GM12873 (cell line): ENCODE results near the gene NEDD4L.

ENCODE experiments used
- TF ChIP-seq, protein P1 (sequence below): IDR thresholded peaks from 2 replicates; pipeline ENCODE4 v1.5.1; 2012; ENCODE audit warnings: low read depth, mild to moderate bottlenecking, moderate library complexity, low read length, control low read depth; ENCODE audit not compliant: insufficient read depth; ENCODE audit errors: missing control alignments

NEDD4L gene

DNA sequence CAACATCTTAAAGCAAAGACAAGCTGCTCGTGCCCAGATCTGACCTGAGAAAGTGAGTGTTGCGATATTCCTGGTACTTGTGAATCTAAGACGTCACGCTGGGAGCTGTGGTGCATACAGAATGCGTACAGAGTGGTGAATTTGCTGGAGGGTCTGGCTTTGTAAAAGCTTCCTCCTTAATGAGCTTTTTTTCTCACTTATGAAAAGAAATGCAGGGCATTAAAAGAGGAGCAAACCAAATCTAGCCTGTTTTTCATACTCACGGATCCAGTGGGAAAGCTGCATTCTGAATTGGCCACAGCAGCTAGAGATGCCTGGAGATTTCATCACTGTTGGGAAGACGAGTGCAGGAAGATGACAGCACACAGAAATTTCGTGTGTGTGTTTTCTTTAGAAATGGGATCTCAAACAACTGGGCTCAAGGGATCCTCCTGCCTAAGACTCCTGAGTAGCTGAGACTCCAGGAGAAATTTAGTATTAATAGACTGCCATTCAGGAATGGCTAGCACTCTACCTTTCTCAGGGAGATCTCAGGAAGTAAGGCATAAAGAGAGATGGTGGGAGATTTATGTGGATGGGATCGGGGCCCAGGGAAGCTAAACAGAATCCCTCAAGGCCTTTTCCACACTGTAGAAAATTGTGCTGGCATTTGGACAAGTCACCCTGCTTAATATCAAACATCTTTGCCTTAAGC lies 403.5 kb downstream of the NEDD4L start:
- TF ChIP-seq, protein P1, sequence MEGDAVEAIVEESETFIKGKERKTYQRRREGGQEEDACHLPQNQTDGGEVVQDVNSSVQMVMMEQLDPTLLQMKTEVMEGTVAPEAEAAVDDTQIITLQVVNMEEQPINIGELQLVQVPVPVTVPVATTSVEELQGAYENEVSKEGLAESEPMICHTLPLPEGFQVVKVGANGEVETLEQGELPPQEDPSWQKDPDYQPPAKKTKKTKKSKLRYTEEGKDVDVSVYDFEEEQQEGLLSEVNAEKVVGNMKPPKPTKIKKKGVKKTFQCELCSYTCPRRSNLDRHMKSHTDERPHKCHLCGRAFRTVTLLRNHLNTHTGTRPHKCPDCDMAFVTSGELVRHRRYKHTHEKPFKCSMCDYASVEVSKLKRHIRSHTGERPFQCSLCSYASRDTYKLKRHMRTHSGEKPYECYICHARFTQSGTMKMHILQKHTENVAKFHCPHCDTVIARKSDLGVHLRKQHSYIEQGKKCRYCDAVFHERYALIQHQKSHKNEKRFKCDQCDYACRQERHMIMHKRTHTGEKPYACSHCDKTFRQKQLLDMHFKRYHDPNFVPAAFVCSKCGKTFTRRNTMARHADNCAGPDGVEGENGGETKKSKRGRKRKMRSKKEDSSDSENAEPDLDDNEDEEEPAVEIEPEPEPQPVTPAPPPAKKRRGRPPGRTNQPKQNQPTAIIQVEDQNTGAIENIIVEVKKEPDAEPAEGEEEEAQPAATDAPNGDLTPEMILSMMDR, result no peak

DNA sequence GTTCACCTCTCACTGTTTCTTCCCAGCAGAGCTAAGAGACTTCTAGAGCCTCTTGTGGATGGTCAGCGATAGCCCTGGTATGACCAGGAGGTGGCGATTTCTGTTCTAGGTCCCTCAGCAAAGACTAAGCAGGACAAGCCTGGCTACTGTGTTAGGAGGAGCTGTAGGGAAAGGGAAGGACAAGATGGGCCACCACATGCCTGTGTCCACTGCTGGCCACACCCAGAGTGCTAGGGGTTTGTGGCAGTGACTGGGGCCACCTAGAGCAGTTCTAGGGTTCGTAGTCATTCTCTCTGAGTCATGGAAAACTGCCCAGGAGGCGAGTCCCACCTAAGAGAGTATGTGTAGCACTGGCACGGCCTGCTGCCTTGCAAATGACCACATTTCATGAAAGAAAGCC lies 405.4 kb downstream of the NEDD4L start:
- TF ChIP-seq, protein P1, result no peak
